OCI-LY7 (cell line): ENCODE measurements around the gene TOB2. TPM values are rescaled to one million over a fixed set of nuclear protein-coding genes. Genes with fewer than 3 reads are reported as not detected.

Experiments used
- BruUV-seq: library from RNA; stranded (reverse); fragments of 400-500 nt; replicated peaks from 2 replicates; lab custom pipeline; 2021; lab: Mats Ljungman, UMichigan
- CTCF ChIA-PET: fragments of 300-600 bp; sonication (Branson Sonifier 250); formaldehyde crosslinking; loops from one replicate; lab custom pipeline; 2022; ENCODE audit warnings: antibody characterized with exemption; ENCODE audit not compliant: unreplicated experiment; lab: Charles Lee
- POLR2A ChIA-PET: fragments of 300-600 bp; sonication (Branson Sonifier 250); formaldehyde crosslinking; loops from one replicate; lab custom pipeline; 2022; ENCODE audit warnings: antibody characterized with exemption; lab: Charles Lee
- DNase-seq: peaks from one replicate; pipeline ENCODE4 v3.0.0-alpha.2; 2015; ENCODE audit warnings: low spot score
- H2AFZ ChIP-seq: fragments of 200-600 bp; sonication (generic), shearing (Covaris generic); 2 replicates; pipeline ENCODE4 v1.6.1; 2014; ENCODE audit warnings: mild to moderate bottlenecking, antibody characterized with exemption, low read length, moderate library complexity
- H3K27ac ChIP-seq: fragments of 200-600 bp; sonication (generic); 2 replicates; pipeline ENCODE4 v1.5.1; 2014; ENCODE audit warnings: mixed run types, low read depth, mild to moderate bottlenecking, moderate library complexity, low read length, inconsistent platforms; ENCODE audit not compliant: poor library complexity, severe bottlenecking
- H3K36me3 ChIP-seq: fragments of 200-600 bp; sonication (generic); 2 replicates; pipeline ENCODE4 v1.6.1; 2014; ENCODE audit warnings: mild to moderate bottlenecking, antibody characterized with exemption, low read length, moderate library complexity, mixed read lengths; ENCODE audit not compliant: insufficient read depth
- H3K4me1 ChIP-seq: fragments of 200-600 bp; sonication (generic); 2 replicates; pipeline ENCODE4 v1.5.1; 2014; ENCODE audit warnings: mild to moderate bottlenecking, low read length; ENCODE audit not compliant: insufficient read depth, poor library complexity, severe bottlenecking
- H3K4me2 ChIP-seq: fragments of 200-600 bp; sonication (generic); 2 replicates; pipeline ENCODE4 v1.6.1; 2014; ENCODE audit warnings: mild to moderate bottlenecking, low read length
- H3K4me3 ChIP-seq: fragments of 200-600 bp; sonication (generic); 2 replicates; pipeline ENCODE4 v1.5.1; 2014; ENCODE audit warnings: mild to moderate bottlenecking, low read depth, low read length; ENCODE audit not compliant: poor library complexity, severe bottlenecking
- H3K79me2 ChIP-seq: fragments of 200-600 bp; sonication (generic); 2 replicates; pipeline ENCODE4 v1.6.1; 2016; ENCODE audit warnings: low read depth, mild to moderate bottlenecking, low read length, moderate library complexity, mixed read lengths; ENCODE audit not compliant: insufficient read depth
- H3K9me2 ChIP-seq: fragments of 200-600 bp; sonication (generic); 2 replicates; pipeline ENCODE4 v1.6.1; 2016; ENCODE audit warnings: mild to moderate bottlenecking, low read length, mixed read lengths; ENCODE audit not compliant: insufficient read depth
- H3K9me3 ChIP-seq: fragments of 200-600 bp; sonication (generic); 2 replicates; pipeline ENCODE4 v1.6.1; 2014; ENCODE audit warnings: mild to moderate bottlenecking, mixed run types, low read length, mixed read lengths
- H4K20me1 ChIP-seq: fragments of 200-600 bp; sonication (generic); 2 replicates; pipeline ENCODE4 v1.6.1; 2014; ENCODE audit warnings: mild to moderate bottlenecking, antibody characterized with exemption, low read length, moderate library complexity, mixed read lengths; ENCODE audit not compliant: insufficient read depth
- EZH2phosphoT487 ChIP-seq: fragments of 200-600 bp; sonication (generic); IDR thresholded peaks from 2 replicates; pipeline ENCODE4 v1.6.1; 2018; ENCODE audit warnings: low read depth, borderline replicate concordance, mild to moderate bottlenecking, mixed run types, antibody characterized with exemption, low read length, moderate library complexity, mixed read lengths
- intact Hi-C: fragments of 100-400 bp; cut with micrococcal nuclease; formaldehyde crosslinking; loops from one replicate; pipeline ENCODE4 v1.10.0; 2022; ENCODE audit not compliant: unreplicated experiment
- total RNA-seq, 2 experiments: library from RNA; depleted of rRNA in 1 of 2; stranded (reverse); fragments of >200 nt in 1 of 2; shearing (Covaris generic) in 1 of 2; gene quantifications; 2 replicates each; pipeline ENCODE4 v1.2.3, GENCODE V29; 2014 to 2022
- TF ChIP-seq, protein P1 (sequence below): fragments of 200-600 bp; sonication (generic); conservative IDR thresholded peaks from 2 replicates; pipeline ENCODE4 v1.5.1; 2014; ENCODE audit warnings: mild to moderate bottlenecking, antibody characterized with exemption, low read length, moderate library complexity, mixed read lengths

Gene TOB2
- total RNA-seq, 2 experiments from 2014 or later, result 13.5 to 27.0 TPM

GRCh38 chr22:41482319-41482935, 35.8 kb upstream of the TOB2 start:
- intact Hi-C loops, result no loop called here
- ChIA-PET POLR2A (interaction anchor here (0.5 to 0.9 kb wide), 3 partner anchors 9 to 530 kb away, joined by 4 read pairs; partner anchors contain the start of gene PMM1), CTCF (no interaction called here)
- peaks cover 47% of the 10 kb centered on the region for H3K4me1 ChIP-seq
- peaks cover 95% of the 10 kb centered on the region for H3K79me2 ChIP-seq
- no TSS peak for BruUV-seq
- no peaks in the 10 kb centered on the region for H3K9me3 ChIP-seq
- TF ChIP-seq, protein P1, sequence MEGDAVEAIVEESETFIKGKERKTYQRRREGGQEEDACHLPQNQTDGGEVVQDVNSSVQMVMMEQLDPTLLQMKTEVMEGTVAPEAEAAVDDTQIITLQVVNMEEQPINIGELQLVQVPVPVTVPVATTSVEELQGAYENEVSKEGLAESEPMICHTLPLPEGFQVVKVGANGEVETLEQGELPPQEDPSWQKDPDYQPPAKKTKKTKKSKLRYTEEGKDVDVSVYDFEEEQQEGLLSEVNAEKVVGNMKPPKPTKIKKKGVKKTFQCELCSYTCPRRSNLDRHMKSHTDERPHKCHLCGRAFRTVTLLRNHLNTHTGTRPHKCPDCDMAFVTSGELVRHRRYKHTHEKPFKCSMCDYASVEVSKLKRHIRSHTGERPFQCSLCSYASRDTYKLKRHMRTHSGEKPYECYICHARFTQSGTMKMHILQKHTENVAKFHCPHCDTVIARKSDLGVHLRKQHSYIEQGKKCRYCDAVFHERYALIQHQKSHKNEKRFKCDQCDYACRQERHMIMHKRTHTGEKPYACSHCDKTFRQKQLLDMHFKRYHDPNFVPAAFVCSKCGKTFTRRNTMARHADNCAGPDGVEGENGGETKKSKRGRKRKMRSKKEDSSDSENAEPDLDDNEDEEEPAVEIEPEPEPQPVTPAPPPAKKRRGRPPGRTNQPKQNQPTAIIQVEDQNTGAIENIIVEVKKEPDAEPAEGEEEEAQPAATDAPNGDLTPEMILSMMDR, result no peak
- TF ChIP-seq EZH2phosphoT487, result no peak
- no peak overlapping the region for H3K4me3 ChIP-seq
- peaks cover 33% of the 10 kb centered on the region for H4K20me1 ChIP-seq
- H3K36me3 ChIP-seq, result peaks cover 58% of the 10 kb centered on the region
- peak; percentile 15 for DNase-seq
- no peak overlapping the region for H2AFZ ChIP-seq
- H3K9me2 ChIP-seq, result no peaks in the 10 kb centered on the region
- H3K27ac ChIP-seq, result peak overlapping the region; percentile 9
- peak overlapping the region; percentile 25; the same call in 1 of the 2 replicates for H3K4me2 ChIP-seq

GRCh38 chr22:41481925-41482318, 35.3 kb upstream of the TOB2 start:
- Histone ChIP-seq H3K4me3 (no peak overlapping the region), H3K9me2 (no peaks in the 10 kb centered on the region), H3K27ac (peak overlapping the region; percentile 9), H3K79me2 (peaks cover 95% of the 10 kb centered on the region), H3K36me3 (peaks cover 57% of the 10 kb centered on the region), H4K20me1 (peaks cover 31% of the 10 kb centered on the region), H3K4me2 (peak overlapping the region; percentile 25; the same call in 1 of the 2 replicates), H3K4me1 (peaks cover 47% of the 10 kb centered on the region), H2AFZ (no peak overlapping the region), H3K9me3 (no peaks in the 10 kb centered on the region)
- no peak for TF ChIP-seq EZH2phosphoT487
- TF ChIP-seq, protein P1, result no peak
- ChIA-PET CTCF (no interaction called here), POLR2A (interaction anchor here (0.7 to 0.9 kb wide), 2 partner anchors 9 to 108 kb away, joined by 4 read pairs; partner anchors contain the start of gene PMM1)
- BruUV-seq, result no TSS peak
- intact Hi-C loops, result no loop called here
- DNase-seq, result no peak
